Activated CD4-positive, alpha-beta T cell treated with anti-CD3 and anti-CD28 coated beads, Interleukin-2, amount 10 ng/mL, durations not matched to agents 24 days and 14 days (primary cell): ENCODE data around the gene ZCCHC24. TPM values are rescaled to one million over a fixed set of nuclear protein-coding genes. Genes with fewer than 3 reads are reported as not detected.

Experiments used
- DNase-seq: peaks from one replicate; pipeline ENCODE4 v3.0.0; 2022
- H3K27ac Mint-ChIP-seq: one replicate; pipeline ENCODE4 v1.8.0; 2022; ENCODE audit warnings: mild to moderate bottlenecking, mixed read lengths
- H3K27me3 Mint-ChIP-seq: one replicate; pipeline ENCODE4 v1.8.0; 2022; ENCODE audit warnings: mixed read lengths
- H3K36me3 Mint-ChIP-seq: one replicate; pipeline ENCODE4 v1.8.0; 2022; ENCODE audit warnings: low read depth, mild to moderate bottlenecking, mixed read lengths
- H3K4me1 Mint-ChIP-seq: one replicate; pipeline ENCODE4 v1.8.0; 2021; ENCODE audit warnings: mixed read lengths
- H3K4me3 Mint-ChIP-seq: one replicate; pipeline ENCODE4 v1.8.0; 2022; ENCODE audit warnings: mild to moderate bottlenecking, moderate library complexity, mixed read lengths
- H3K9me3 Mint-ChIP-seq: one replicate; pipeline ENCODE4 v1.8.0; 2021; ENCODE audit warnings: mixed read lengths
- intact Hi-C: fragments of 100-400 bp; cut with micrococcal nuclease; formaldehyde crosslinking; loops from one replicate; pipeline ENCODE4 v1.15.1; 2023
- total RNA-seq: library from RNA; stranded (reverse); gene quantifications from 2 replicates; pipeline ENCODE4 v1.2.3, GENCODE V29; 2022

ZCCHC24 gene
- total RNA-seq, 1 donor from 2014 or later, result 1.4 TPM

DNA sequence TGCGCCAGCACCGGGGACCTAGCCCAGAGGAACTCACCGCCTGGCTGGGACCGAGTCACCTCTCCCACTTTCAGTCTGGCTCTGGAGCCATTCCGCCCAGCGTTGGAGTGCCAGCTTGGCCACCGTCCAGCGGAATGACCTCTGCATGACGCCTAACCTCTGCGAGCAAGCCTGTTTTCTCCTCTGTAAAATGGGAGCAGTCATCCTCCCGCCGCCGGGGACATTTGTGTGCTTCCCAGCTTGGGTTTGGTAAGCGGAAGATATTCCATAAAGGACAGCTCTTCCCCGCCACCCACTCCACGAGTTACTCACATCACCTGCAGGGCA, 1.3 kb upstream of the ZCCHC24 start:
- peaks cover 2% of the 10 kb centered on the region for H3K36me3 Mint-ChIP-seq
- no peaks in the 10 kb centered on the region for H3K9me3 Mint-ChIP-seq
- peak overlapping the region; percentile 78 for H3K4me3 Mint-ChIP-seq
- peaks cover 41% of the 10 kb centered on the region for H3K27me3 Mint-ChIP-seq
- no peak for DNase-seq
- H3K27ac Mint-ChIP-seq, result no peak overlapping the region
- peaks cover 22% of the 10 kb centered on the region for H3K4me1 Mint-ChIP-seq
- intact Hi-C loops, result loop anchor here (1.0 to 10.0 kb wide), 2 partner anchors 21 to 472 kb away; no protein-coding TSS in a partner anchor

DNA sequence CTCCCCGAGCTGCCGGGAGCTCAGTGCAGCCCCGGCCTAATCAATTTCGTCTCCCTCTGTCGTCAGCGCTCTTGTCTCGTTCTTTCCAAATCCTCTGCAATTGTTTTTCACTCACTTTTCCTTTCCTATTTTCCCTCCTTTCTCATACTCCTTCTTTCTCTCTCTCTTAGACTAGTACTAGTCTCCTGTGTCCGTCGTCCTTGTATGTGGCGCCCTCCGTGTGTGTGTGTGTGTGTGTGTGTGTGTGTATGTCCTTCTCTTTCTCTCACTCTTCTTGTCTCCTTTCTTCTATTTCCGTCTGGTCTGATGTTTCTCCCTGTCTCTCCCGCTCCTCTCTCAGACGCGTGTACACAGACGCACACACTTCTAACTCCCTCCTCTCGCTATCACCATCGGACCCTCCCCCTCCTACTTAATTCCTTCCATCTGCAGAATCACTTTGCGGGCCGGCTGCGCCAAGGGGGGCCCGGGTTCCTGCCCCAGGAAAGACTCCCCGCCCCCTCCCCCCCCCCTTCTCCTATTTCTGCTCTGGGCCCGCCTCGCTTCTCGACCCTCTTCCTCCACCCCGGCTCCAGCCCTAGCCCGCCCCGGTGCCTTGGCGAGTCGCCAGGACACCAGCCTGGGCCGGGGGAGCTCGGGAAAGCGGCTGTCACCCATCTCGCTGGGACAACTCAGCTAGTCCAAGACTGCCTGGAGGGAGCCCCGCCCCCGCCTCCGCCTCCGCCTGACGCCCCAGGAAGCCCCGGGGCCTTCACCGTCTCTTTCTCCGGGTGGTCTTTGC, 743 bp upstream of the ZCCHC24 start:
- H3K27me3 Mint-ChIP-seq, result peaks cover 41% of the 10 kb centered on the region
- DNase-seq, result peak; percentile 78
- intact Hi-C loops, result loop anchor here (1.0 to 10.0 kb wide), 5 partner anchors 12 to 471 kb away; partner anchors contain the start of gene PPIF

GRCh38 chr10:79444199-79445119, 965 bp downstream of the ZCCHC24 start:
- H3K27me3 Mint-ChIP-seq, result peaks cover 52% of the 10 kb centered on the region
- peaks cover 22% of the 10 kb centered on the region for H3K4me1 Mint-ChIP-seq
- DNase-seq, result peak; percentile 88
- peak overlapping the region; percentile 86 for H3K4me3 Mint-ChIP-seq
- intact Hi-C loops, result loop anchor here (1.0 to 10.0 kb wide), 6 partner anchors 10 to 470 kb away; partner anchors contain the start of gene PPIF
- H3K27ac Mint-ChIP-seq, result peak overlapping the region; percentile 66
- no peaks in the 10 kb centered on the region for H3K9me3 Mint-ChIP-seq
- H3K36me3 Mint-ChIP-seq, result peaks cover 2% of the 10 kb centered on the region

More for the DNA sequence above, 743 bp upstream of the ZCCHC24 start:
- peaks cover 22% of the 10 kb centered on the region for H3K4me1 Mint-ChIP-seq
- no peaks in the 10 kb centered on the region for H3K9me3 Mint-ChIP-seq
- H3K4me3 Mint-ChIP-seq, result peak overlapping the region; percentile 78
- peaks cover 2% of the 10 kb centered on the region for H3K36me3 Mint-ChIP-seq
- peak overlapping the region; percentile 49 for H3K27ac Mint-ChIP-seq

- intact Hi-C loops, result loop anchor here (2.0 to 10.0 kb wide), 5 partner anchors 69 to 469 kb away; partner anchors contain the start of gene PPIF
- no peak for DNase-seq
- Mint-ChIP-seq H3K27ac (no peak overlapping the region), H3K4me3 (peak overlapping the region; percentile 86), H3K9me3 (no peaks in the 10 kb centered on the region), H3K4me1 (peaks cover 22% of the 10 kb centered on the region), H3K27me3 (peaks cover 54% of the 10 kb centered on the region), H3K36me3 (peaks cover 2% of the 10 kb centered on the region)
Measured at GRCh38 chr10:79443338-79444198, 1.9 kb downstream of the ZCCHC24 start.

- no peak overlapping the region for H3K4me3 Mint-ChIP-seq
- H3K4me1 Mint-ChIP-seq, result peaks cover 22% of the 10 kb centered on the region
- no peak for DNase-seq
- intact Hi-C loops, result loop anchor here (5.0 to 10.0 kb wide), 3 partner anchors 155 to 468 kb away; no protein-coding TSS in a partner anchor
- H3K27me3 Mint-ChIP-seq, result peaks cover 48% of the 10 kb centered on the region
- H3K9me3 Mint-ChIP-seq, result no peaks in the 10 kb centered on the region
- H3K27ac Mint-ChIP-seq, result no peak overlapping the region
- peaks cover 2% of the 10 kb centered on the region for H3K36me3 Mint-ChIP-seq
Measured at GRCh38 chr10:79442171-79443040, 3.0 kb downstream of the ZCCHC24 start.

DNA sequence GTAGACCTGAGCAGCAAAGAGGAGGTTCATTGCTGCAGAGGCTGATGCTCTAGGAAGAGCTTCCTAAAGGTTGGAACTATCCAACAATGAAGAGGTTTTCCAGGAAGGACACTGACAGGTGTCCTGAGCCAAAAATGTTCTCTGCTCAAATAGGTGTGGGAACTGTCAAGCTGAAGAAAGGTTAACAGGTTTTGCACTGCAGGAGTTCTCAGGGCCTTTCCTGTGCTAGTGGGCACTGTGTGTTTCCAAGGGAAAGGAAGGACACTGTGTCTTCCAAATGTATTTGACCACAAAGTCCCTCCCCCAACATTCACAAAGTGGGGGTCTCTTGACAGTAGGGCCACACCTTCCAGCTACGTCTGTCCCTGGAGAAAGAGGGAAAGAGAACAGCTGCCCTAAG, 4.0 kb downstream of the ZCCHC24 start:
- no peaks in the 10 kb centered on the region for H3K9me3 Mint-ChIP-seq
- no peak for DNase-seq
- peaks cover 39% of the 10 kb centered on the region for H3K27me3 Mint-ChIP-seq
- no peak overlapping the region for H3K27ac Mint-ChIP-seq
- peaks cover 2% of the 10 kb centered on the region for H3K36me3 Mint-ChIP-seq
- H3K4me3 Mint-ChIP-seq, result no peak overlapping the region
- intact Hi-C loops, result loop anchor here (5.0 to 10.0 kb wide), 3 partner anchors 154 to 467 kb away; no protein-coding TSS in a partner anchor
- peaks cover 18% of the 10 kb centered on the region for H3K4me1 Mint-ChIP-seq

GRCh38 chr10:79440281-79440680, 5.1 kb downstream of the ZCCHC24 start:
- intact Hi-C loops, result loop anchor here (5.0 to 10.0 kb wide), 3 partner anchors 153 to 465 kb away; no protein-coding TSS in a partner anchor
- H3K36me3 Mint-ChIP-seq, result peaks cover 2% of the 10 kb centered on the region
- H3K4me1 Mint-ChIP-seq, result peaks cover 13% of the 10 kb centered on the region
- no peak for DNase-seq
- peaks cover 35% of the 10 kb centered on the region for H3K27me3 Mint-ChIP-seq
- no peak overlapping the region for H3K4me3 Mint-ChIP-seq
- no peak overlapping the region for H3K27ac Mint-ChIP-seq
- H3K9me3 Mint-ChIP-seq, result no peaks in the 10 kb centered on the region

- Mint-ChIP-seq H3K4me1 (peaks cover 14% of the 10 kb centered on the region), H3K9me3 (no peaks in the 10 kb centered on the region), H3K4me3 (no peak overlapping the region), H3K36me3 (no peaks in the 10 kb centered on the region), H3K27me3 (peaks cover 27% of the 10 kb centered on the region), H3K27ac (no peak overlapping the region)
- intact Hi-C loops, result no loop called here
- no peak for DNase-seq
Measured at GRCh38 chr10:79438699-79439085, 6.7 kb downstream of the ZCCHC24 start.

DNA sequence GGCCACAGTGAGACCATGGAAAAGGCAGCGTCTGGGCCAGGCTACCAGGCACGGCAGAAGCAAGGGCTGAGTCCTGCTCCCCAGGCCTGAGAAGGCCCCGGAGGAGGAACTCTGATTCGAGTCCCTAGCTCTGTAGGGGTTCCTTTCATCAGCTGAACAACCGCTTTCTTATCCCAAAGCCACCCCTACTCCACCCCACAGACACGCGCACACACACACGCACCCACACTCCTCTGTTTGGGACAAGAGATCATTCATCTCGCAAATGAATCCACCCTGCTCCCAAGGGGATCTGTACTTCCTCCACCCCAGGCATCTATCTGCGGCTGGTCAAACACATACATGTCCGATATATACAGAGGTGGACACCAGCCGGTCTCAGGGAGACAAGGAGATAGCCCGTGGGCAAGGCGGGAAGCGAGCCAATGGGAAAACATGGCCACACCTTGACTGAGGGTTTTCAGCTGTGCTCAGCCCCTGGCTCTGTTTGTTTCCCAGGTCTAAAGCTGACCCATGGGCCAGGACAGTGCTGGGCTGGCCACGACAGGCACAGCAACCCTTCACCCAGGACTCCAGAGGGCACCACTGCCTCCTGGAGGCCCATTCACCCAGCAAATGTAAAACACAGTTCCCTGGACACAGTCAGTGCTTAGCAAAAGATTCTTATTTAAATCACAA, 7.3 kb downstream of the ZCCHC24 start:
- intact Hi-C loops, result no loop called here
- Mint-ChIP-seq H3K9me3 (no peaks in the 10 kb centered on the region), H3K27me3 (peaks cover 21% of the 10 kb centered on the region), H3K36me3 (no peaks in the 10 kb centered on the region), H3K4me1 (peaks cover 12% of the 10 kb centered on the region), H3K27ac (no peak overlapping the region), H3K4me3 (no peak overlapping the region)
- no peak for DNase-seq

DNA sequence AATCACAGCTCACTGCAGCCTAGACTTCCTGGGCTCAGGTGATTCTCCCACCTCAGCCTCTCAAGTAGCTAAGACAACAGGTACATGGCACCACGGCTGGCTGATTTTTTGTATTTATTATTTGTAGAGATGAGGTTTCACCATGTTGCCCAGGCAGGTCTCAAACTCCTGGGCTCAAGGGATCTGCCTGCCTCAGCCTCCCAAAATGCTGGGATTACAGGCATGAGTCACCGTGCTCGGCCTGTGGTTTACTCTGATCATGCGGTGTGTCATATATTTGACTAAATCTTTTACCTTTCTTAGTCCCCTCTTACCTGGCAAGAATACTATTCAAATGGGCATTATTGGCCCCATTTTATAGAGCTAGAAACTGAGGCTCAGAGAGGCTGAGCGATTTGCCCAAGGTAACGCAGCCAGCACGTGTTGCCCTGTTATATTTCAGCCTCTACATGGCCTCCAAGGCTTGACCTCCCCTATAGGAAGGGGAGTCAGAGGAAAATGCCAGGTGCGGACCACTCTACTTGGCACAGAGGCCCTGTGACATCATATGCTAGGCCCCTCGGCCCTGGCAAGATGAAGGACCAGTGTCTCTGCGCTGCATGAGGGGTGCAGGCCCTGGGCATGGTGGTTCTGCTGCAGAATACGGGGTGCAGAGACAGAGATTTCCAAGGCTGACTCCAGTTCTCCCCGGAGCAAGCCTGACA, 8.2 kb downstream of the ZCCHC24 start:
- H3K9me3 Mint-ChIP-seq, result no peaks in the 10 kb centered on the region
- no peaks in the 10 kb centered on the region for H3K36me3 Mint-ChIP-seq
- H3K4me3 Mint-ChIP-seq, result no peak overlapping the region
- H3K4me1 Mint-ChIP-seq, result peaks cover 12% of the 10 kb centered on the region
- peaks cover 19% of the 10 kb centered on the region for H3K27me3 Mint-ChIP-seq
- DNase-seq, result no peak
- peak overlapping the region; percentile 48 for H3K27ac Mint-ChIP-seq
- intact Hi-C loops, result no loop called here

GRCh38 chr10:79436850-79437103, 8.6 kb downstream of the ZCCHC24 start:
- H3K4me3 Mint-ChIP-seq, result no peak overlapping the region
- no peaks in the 10 kb centered on the region for H3K9me3 Mint-ChIP-seq
- peaks cover 12% of the 10 kb centered on the region for H3K4me1 Mint-ChIP-seq
- H3K27me3 Mint-ChIP-seq, result peaks cover 19% of the 10 kb centered on the region
- H3K36me3 Mint-ChIP-seq, result no peaks in the 10 kb centered on the region
- intact Hi-C loops, result no loop called here
- no peak for DNase-seq
- no peak overlapping the region for H3K27ac Mint-ChIP-seq
